Activated T-cell treated with anti-CD3 and anti-CD28 coated beads for 24 hours (primary cell): ENCODE results near the gene MAPK6.

ENCODE experiments used
- DNase-seq: peaks from one replicate; pipeline ENCODE4 v3.0.0-alpha.2; 2020; ENCODE audit warnings: low read depth

Gene MAPK6

DNA sequence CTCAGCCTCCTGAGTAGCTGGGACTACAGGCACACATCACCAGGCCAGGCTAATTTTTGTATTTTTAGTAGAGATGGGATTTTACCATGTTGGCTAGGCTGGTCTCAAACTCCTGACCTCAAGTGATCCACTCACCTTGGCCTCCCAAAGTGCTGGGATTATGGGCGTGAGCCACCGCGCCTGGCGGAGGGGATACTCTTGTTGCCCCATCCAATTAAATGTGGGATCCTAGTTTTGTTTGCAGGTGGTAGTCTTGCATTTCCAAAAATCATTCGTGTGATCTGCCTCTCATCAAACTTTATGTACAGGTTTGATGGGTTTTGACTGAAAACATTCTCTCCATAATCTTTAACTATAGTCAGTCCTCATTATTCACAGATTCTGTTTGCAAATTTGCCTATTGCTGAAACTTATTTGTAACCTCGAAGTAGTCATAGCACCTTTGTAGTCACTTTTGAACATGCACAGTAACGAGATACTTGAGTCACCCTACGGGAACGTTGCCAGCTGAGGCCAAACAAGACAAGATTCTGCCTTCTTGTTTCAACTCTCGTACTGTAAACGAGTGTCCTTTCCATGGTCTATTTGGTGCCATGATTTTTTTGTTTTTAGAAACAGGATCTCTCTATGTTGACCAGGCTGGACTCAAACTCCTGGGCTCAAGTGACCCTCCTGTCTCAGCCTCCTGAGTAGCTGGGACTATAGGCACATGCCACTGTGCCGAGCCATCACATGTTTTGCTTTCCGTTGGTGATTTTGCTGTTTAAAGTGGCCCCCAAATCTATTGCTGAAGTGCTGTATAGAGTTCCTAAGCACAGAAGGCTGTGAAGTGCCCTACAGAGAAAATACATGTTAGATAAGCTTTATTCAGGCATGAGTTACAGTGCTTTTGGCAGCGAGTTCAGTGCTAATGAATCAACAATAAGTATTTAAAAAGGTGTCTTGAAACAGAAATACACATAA is 8.1 kb upstream of the MAPK6 start:
- peak; percentile 34 for DNase-seq

DNA sequence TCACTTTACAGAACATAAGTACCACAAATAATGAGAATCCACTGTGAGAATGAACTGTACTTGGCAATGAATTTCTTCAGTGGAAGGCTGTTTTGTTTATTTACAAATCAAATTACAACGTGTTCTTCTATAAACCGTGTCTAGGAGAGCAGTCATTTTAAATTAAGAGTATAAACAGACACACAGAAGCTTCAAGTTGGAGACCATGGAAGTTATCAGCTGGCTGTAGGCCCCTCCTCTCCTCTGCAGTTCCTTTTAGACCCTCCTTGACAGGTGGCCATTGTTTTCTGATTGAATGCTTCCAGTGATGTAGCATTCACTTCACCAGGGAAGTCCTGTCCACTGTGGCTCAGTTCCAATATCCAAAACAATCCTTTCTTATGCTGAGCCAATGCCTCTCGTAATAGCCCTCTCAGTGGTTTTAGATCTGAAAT is 7.3 kb upstream of the MAPK6 start:
- DNase-seq: no peak

GRCh38 chr15:52012210-52012609 is 6.8 kb upstream of the MAPK6 start:
- no peak for DNase-seq

- no peak for DNase-seq
These were observed 5.7 kb upstream of the MAPK6 start for GRCh38 chr15:52013151-52013791.

DNA sequence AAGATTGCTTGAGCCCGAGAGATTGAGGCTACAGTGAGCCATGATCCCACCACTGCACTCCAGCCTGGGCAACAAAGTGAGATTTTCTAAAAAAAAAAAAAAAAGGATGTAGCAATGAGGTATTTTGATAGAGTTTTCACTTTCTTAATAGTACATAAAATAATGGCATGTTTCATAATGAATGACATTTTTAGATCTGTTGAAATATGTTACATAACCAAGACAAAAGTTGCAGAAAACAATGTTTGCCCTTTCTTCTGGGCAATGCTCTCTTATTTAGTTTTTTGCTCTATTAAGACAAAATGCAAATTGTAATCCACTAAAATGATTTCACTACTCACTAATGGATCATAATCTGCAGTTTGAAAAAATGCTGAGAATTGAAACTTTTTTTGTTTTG is 4.4 kb upstream of the MAPK6 start:
- no peak for DNase-seq

DNA sequence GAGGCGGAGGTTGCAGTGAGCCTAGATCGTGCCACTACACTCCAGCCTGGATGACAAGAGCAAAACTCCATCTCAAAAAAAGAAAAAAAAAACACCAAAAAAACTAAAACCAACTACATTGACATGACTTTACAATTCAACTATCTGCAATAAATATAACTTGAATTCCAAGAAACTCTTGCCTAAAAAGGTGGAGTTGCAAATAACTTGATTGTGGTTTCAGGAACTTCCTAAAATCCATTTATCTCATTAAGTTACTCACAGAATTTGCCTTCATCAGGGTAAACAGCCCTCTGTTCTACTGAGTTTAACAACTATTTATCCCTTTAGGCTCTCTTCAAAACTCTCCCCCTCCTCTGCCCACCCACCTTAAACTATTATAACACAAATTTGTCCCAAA is 2.7 kb upstream of the MAPK6 start:
- DNase-seq: no peak

DNA sequence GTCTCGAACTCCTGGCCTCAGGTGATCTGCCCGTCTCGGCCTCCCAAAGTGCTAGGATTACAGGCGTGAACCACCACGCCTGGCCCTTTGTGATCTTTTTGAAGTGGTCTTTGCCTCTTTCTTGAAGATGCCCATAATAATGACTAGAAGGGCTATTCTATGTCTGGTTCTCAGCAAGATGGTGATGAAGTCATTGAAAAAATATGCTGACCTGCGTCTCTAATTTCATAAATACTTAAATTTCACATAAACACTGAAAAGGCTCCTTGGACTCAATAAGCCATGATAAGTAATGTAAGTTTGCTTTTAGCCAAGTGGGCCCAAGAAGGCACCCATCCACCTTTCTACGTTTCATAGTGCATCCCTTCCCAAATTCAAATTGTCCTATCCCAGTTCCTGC is 775 bp upstream of the MAPK6 start:
- DNase-seq: no peak

DNA sequence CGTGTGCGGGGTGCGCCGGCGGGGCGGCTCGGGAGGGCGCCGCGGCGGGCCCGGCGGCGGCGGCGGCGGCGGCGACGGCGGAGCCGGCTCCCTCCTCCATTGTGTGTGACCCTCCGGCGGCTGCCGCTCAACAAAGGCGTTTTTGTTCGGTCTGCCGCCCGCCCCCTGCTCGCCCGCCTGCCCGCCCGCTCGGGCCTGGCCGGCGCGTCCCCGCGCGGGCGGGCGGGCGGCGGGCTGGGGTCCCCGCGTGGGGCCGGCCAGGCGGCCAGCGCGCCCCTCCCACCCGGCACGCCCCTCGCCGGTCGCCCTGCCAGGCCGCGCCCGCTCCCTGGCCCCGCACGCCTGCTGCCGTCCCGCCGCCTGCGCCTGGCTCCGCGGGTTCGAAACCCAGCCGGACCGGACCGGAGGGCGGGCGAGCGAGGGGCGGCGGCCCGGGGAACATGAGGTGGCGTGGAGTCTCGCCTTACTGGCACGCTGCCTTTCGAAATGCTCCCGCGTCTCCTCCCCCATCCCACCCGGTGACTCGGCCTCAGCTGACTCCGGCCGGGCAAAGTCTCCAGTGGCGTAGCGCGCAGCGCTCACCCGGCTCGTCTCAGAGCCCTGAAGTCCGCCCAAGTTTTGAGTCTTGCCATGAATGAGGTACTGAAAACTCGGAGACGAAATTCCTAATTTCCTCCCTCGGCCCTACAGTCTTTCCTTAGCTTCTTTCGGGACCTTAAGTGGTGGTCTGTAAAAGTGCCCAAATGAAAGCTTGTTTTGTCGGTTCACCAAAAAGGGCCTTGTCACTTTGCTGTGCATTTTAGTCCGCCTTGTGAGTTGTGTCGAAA is 588 bp downstream of the MAPK6 start:
- DNase-seq: peak; percentile 48

DNA sequence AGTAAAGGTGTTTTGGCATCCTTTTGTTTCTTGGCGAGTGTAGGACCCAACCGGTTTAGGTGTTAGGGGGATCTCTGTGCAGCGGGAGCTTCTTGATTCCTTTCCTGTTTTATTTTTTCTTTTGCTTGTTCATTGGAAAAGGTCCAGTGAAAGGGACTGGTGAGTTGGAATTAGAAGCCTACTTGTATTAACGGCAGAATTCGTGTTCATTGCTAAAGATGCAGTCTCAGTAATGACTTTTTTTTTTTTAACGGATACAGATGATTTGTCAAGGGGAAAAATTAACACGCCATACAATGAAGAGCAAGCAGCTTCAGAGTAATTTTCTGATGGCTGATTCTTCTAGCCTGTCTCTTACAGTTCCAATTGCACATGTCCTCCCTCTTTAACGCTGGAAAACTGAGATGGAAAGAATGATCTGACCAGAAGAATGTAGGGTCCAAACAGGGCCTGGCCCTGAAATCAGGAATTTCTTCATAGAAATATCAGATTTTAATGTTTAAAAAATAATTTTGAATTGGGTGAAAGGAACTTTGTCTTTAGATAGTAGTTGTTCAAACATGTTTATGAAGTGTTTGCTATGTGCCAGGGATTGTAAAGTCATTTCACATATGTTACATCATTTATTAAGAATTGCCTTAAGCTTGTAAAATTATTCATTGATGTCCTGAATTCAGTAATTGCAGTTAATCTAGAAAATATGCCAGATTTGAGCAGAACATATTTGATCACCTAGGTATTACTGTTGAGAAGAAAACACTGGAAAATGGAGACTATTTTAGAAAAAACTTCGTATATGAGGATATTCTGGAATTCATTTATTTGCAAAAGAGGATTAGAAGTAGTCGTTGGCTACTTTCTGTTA is 1.4 kb downstream of the MAPK6 start:
- peak; percentile 7 for DNase-seq

DNA sequence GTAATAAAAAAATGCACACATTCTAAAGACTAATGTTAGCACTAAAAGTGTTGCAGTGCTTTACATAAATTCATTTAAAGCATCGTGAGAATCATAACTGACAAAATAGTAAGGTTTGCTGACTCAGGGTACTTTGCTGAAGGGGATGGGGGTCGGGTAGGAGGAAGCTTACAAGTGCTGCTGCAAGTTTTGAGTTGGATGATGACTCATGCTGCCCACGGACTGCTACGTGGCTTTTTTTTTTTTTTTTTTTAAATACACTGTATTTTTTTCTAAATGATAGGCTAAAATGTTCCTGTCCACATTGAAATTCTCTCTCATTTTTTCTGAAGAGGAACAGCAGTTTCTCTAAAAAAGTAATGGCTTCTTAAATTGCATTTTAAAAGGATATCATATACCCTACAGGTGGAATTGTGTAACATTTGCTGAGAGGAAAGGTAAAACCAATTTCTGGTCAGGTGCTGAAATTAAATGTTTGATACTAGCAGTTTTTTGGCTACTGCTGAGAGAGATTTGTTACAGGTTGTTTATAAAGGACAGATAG is 2.2 kb downstream of the MAPK6 start:
- peak; percentile 69 for DNase-seq

GRCh38 chr15:52021892-52022540 is 3.0 kb downstream of the MAPK6 start:
- DNase-seq: no peak

- no peak for DNase-seq
These were observed 4.3 kb downstream of the MAPK6 start for GRCh38 chr15:52023169-52023922.

GRCh38 chr15:52028431-52029093 is 9.5 kb downstream of the MAPK6 start:
- no peak for DNase-seq

GRCh38 chr15:52030010-52030409 is 11.0 kb downstream of the MAPK6 start:
- no peak for DNase-seq

- DNase-seq: no peak
These were observed 12.5 kb downstream of the MAPK6 start for GRCh38 chr15:52031556-52031955.

DNA sequence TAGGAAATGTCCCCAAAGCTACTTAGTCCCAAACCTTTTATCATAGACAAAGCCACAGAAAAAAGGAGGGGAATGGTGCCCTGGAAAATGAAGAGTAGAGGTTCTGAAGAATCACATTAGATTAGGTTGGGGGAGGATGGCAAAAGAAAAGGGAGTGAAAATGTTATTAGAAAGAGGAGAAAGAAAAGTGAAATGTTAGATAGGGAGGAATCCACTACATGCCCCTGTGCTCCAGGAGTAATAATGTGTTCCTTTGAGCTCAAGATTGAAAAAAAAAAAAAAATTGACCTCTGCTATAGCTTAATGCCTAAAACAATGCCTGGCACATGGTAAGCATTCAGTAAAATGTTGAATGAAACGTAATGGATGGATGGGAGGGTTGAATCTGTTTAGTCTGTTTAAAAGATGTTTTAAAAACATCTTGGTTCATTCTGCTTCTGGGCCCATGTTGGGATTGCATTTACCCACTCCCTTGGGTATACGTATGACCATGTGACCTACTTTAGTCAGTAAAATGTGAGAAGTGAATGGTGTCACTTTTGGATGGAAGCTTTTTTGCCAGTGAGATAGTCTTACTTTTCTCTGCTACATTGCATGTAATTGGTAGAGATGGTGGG is 19.0 kb downstream of the MAPK6 start:
- DNase-seq: no peak

- no peak for DNase-seq
These were observed 21.1 kb downstream of the MAPK6 start for GRCh38 chr15:52039925-52040781.
